RCC 7860 (cell line): ENCODE data around the gene MYO1B.

Experiments used
- DNase-seq: peaks from one replicate; pipeline ENCODE4 v3.0.0-alpha.2; 2015; ENCODE audit warnings: low spot score
- FAIRE-seq: peaks from 2 replicates; lab custom pipeline; 2012; peaks lifted over from hg19 to GRCh38; lab: Jason Lieb, UNC

The MYO1B gene

GRCh38 chr2:191245046-191245868 is at the start of gene MYO1B:
Gene MYO1B, plus strand, starts transcription at chr2:191245404. Its CDS starts 31,492 bp downstream, at chr2:191276896.
- FAIRE-seq (no peak), DNase-seq (peak; percentile 77)

- DNase-seq: no peak
- FAIRE-seq: no peak
These were observed 48.1 kb upstream of the MYO1B start for GRCh38 chr2:191197096-191197495.

- DNase-seq: no peak
These were observed 46.9 kb upstream of the MYO1B start for GRCh38 chr2:191198271-191198670.

GRCh38 chr2:191199929-191200512 is 45.2 kb upstream of the MYO1B start:
- no peak for DNase-seq

More at GRCh38 chr2:191198271-191198670, 46.9 kb upstream of the MYO1B start:
- no peak for FAIRE-seq

GRCh38 chr2:191200910-191201309 is 44.3 kb upstream of the MYO1B start:
- FAIRE-seq (no peak), DNase-seq (no peak)

More at GRCh38 chr2:191199929-191200512, 45.2 kb upstream of the MYO1B start:
- FAIRE-seq: no peak

GRCh38 chr2:191202209-191202721 is 42.9 kb upstream of the MYO1B start:
- FAIRE-seq (peak; percentile 46), DNase-seq (peak; percentile 55)

- FAIRE-seq (no peak), DNase-seq (peak; percentile 40)
These were observed 42.3 kb upstream of the MYO1B start for GRCh38 chr2:191202881-191203397.

- FAIRE-seq: no peak
These were observed 40.8 kb upstream of the MYO1B start for GRCh38 chr2:191204433-191204832.

GRCh38 chr2:191206613-191207471 is 38.4 kb upstream of the MYO1B start:
- no peak for FAIRE-seq

More at GRCh38 chr2:191204433-191204832, 40.8 kb upstream of the MYO1B start:
- no peak for DNase-seq

GRCh38 chr2:191209340-191209739 is 35.9 kb upstream of the MYO1B start:
- DNase-seq: no peak
- FAIRE-seq: no peak

More at GRCh38 chr2:191206613-191207471, 38.4 kb upstream of the MYO1B start:
- no peak for DNase-seq

GRCh38 chr2:191212119-191212518 is 33.1 kb upstream of the MYO1B start:
- no peak for FAIRE-seq
- DNase-seq: no peak

GRCh38 chr2:191213333-191213732 is 31.9 kb upstream of the MYO1B start:
- DNase-seq: no peak
- no peak for FAIRE-seq

GRCh38 chr2:191215230-191215629 is 30.0 kb upstream of the MYO1B start:
- FAIRE-seq (no peak), DNase-seq (no peak)

- no peak for FAIRE-seq
- no peak for DNase-seq
These were observed 29.5 kb upstream of the MYO1B start for GRCh38 chr2:191215666-191216065.

GRCh38 chr2:191217580-191217979 is 27.6 kb upstream of the MYO1B start:
- DNase-seq (peak; percentile 80), FAIRE-seq (peak; percentile 87)

GRCh38 chr2:191218292-191218898 is 26.8 kb upstream of the MYO1B start:
- peak; percentile 77 for FAIRE-seq
- peak; percentile 70 for DNase-seq

- no peak for FAIRE-seq
- DNase-seq: no peak
These were observed 24.5 kb upstream of the MYO1B start for GRCh38 chr2:191220671-191221070.

- no peak for DNase-seq
- no peak for FAIRE-seq
These were observed 23.5 kb upstream of the MYO1B start for GRCh38 chr2:191221666-191222065.

- DNase-seq (no peak), FAIRE-seq (no peak)
These were observed 22.7 kb upstream of the MYO1B start for GRCh38 chr2:191222507-191222906.

- no peak for DNase-seq
- FAIRE-seq: no peak
These were observed 22.3 kb upstream of the MYO1B start for GRCh38 chr2:191222952-191223351.
